ENCODE results near the gene ZNF282.

GRCh38 chr7:149184274-149184673 lies 11.1 kb upstream of the ZNF282 start:
- TF ChIP-seq CTCF (IDR thresholded peaks at IDR 0.05; ENCODE audit: insufficient read depth, low read depth, low read length), result no peak
- TF ChIP-seq EZH2 (IDR thresholded peaks at IDR 0.05; ENCODE audit: insufficient read depth, low read length), result no peak

Measured in astrocyte (in vitro differentiated cells and primary cell).